GM12874 (cell line): Measurements from ENCODE around the gene ROBO1.

Experiments
- TF ChIP-seq, protein P1 (sequence below): IDR thresholded peaks from 2 replicates; pipeline ENCODE4 v1.5.1; 2011; ENCODE audit warnings: low read depth, mild to moderate bottlenecking, control low read depth, low read length, moderate library complexity; ENCODE audit not compliant: insufficient read depth

The ROBO1 gene

DNA sequence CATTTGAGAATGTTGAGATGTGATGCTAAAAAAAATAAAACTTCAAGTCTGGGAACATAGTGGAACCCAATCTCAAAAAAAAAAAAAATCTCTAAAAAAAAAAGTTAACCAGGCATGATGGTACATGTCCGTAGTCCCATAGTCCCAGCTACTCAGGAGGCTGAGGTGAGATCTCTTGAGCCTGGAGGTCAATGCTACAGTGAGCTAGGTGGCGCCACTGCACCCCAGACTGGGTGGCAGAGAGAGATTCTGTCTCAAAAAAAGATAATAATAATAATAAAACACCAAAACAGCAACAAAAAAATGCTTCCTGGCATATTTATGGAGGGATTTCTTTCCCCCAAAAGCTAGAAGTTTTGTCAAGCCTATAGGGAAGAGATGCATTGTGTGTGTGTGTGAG is 361.6 kb downstream of the ROBO1 start:
- TF ChIP-seq, protein P1, sequence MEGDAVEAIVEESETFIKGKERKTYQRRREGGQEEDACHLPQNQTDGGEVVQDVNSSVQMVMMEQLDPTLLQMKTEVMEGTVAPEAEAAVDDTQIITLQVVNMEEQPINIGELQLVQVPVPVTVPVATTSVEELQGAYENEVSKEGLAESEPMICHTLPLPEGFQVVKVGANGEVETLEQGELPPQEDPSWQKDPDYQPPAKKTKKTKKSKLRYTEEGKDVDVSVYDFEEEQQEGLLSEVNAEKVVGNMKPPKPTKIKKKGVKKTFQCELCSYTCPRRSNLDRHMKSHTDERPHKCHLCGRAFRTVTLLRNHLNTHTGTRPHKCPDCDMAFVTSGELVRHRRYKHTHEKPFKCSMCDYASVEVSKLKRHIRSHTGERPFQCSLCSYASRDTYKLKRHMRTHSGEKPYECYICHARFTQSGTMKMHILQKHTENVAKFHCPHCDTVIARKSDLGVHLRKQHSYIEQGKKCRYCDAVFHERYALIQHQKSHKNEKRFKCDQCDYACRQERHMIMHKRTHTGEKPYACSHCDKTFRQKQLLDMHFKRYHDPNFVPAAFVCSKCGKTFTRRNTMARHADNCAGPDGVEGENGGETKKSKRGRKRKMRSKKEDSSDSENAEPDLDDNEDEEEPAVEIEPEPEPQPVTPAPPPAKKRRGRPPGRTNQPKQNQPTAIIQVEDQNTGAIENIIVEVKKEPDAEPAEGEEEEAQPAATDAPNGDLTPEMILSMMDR, result no peak

DNA sequence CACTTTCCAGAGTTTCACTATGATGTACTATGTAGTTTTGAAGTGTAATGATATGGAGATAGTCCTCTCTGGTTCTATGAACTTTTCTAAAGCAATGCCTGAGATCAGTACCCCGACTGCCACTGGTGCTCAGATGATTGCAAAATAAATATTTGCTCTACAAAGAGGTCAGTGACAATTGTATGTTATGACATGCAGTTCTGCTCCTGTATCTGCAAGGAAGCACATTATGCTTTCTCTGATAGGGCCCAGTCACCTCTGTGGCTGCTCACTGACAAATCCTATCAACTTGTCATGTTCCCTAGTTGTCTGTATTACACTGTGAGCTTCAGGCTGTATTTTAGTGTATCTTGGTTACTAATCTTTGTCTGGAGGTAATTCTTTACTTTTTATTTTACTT is 362.6 kb downstream of the ROBO1 start:
- TF ChIP-seq, protein P1, result no peak

GRCh38 chr3:79396595-79396994 is 371.2 kb downstream of the ROBO1 start:
- TF ChIP-seq, protein P1, result no peak

- TF ChIP-seq, protein P1, result no peak
Measured at GRCh38 chr3:79392479-79392878, 375.3 kb downstream of the ROBO1 start.

- TF ChIP-seq, protein P1, result no peak
Measured at GRCh38 chr3:79390352-79390751, 377.4 kb downstream of the ROBO1 start.

- TF ChIP-seq, protein P1, result no peak
Measured at GRCh38 chr3:79385211-79385610, 382.6 kb downstream of the ROBO1 start.

DNA sequence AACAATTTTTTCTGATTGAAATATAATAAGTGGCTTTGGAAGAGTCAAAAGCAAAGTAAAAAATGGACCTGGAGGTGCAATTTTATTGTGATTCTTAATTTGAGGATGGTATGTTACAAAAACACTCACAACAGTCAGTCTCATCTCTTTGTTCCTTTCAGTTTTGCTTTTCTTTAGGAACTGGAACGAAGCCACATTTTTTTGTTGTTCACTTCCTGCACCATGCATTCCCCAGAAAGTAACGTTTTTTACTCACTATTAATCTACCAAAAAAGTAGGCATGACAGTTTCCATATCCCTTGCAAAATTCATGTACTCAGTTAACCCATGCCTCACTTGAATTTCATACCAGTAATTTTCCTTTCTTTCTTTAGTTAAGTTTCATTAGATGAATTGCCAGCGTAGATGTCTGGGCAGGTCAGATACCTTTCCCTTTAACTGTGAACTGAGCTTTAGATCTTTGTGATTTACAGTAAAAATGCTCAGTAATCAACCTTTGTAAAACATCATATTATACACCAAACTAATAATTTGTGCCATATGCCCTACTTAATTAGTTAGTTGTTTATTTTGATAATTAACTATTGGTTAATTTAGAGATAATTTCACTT is 384.3 kb downstream of the ROBO1 start:
- TF ChIP-seq, protein P1, result no peak

GRCh38 chr3:79380581-79380980 is 387.2 kb downstream of the ROBO1 start:
- TF ChIP-seq, protein P1, result no peak
